Kidney epithelial cell (primary cell): Measurements from ENCODE around the gene RCAN2. TPM values are rescaled to one million over a fixed set of nuclear protein-coding genes. Genes with fewer than 3 reads are reported as not detected.

Experiments
- DNase-seq: peaks from one replicate; pipeline ENCODE4 v3.0.0-alpha.2; 2010; ENCODE audit warnings: low read depth
- H3K27me3 ChIP-seq: 2 replicates; pipeline ENCODE4 v1.6.0; 2011; ENCODE audit warnings: low read length; ENCODE audit not compliant: control insufficient read depth, insufficient read depth
- H3K36me3 ChIP-seq: 2 replicates; pipeline ENCODE4 v1.5.1; 2011; ENCODE audit warnings: low read length; ENCODE audit not compliant: control insufficient read depth, insufficient read depth
- H3K4me3 ChIP-seq: 2 replicates; pipeline ENCODE4 v1.5.1; 2011; ENCODE audit warnings: low read depth, mild to moderate bottlenecking, control low read depth, low read length
- CTCF ChIP-seq: IDR thresholded peaks from 2 replicates; pipeline ENCODE4 v1.5.1; 2011; ENCODE audit warnings: mild to moderate bottlenecking, moderate library complexity, low read length, control low read depth, inconsistent platforms; ENCODE audit not compliant: insufficient read depth, poor library complexity, severe bottlenecking
- total RNA-seq: library from RNA; depleted of rRNA; stranded (reverse); fragments of >200 nt; gene quantifications from 2 replicates; pipeline ENCODE4 v1.2.3, GENCODE V29; 2015

RCAN2 gene
- total RNA-seq, 1 donor from 2014 or later, result 6.2 TPM

- no peak for DNase-seq
- no peak for TF ChIP-seq CTCF
- no peaks in the 10 kb centered on the region for H3K36me3 ChIP-seq
These were observed 68.6 kb downstream of the RCAN2 start for GRCh38 chr6:46422619-46423018.

GRCh38 chr6:46421939-46422338 is 69.3 kb downstream of the RCAN2 start:
- no peak for DNase-seq
- Histone ChIP-seq H3K27me3 (no peaks in the 10 kb centered on the region), H3K36me3 (no peaks in the 10 kb centered on the region), H3K4me3 (no peak overlapping the region)
- TF ChIP-seq CTCF, result no peak

More at GRCh38 chr6:46422619-46423018, 68.6 kb downstream of the RCAN2 start:
- H3K27me3 ChIP-seq, result no peaks in the 10 kb centered on the region
- H3K4me3 ChIP-seq, result no peak overlapping the region

GRCh38 chr6:46420921-46421638 is 70.2 kb downstream of the RCAN2 start:
- TF ChIP-seq CTCF, result no peak
- no peaks in the 10 kb centered on the region for H3K36me3 ChIP-seq
- DNase-seq, result no peak

GRCh38 chr6:46419576-46420002 is 71.7 kb downstream of the RCAN2 start:
- DNase-seq, result peak; percentile 26
- Histone ChIP-seq H3K36me3 (no peaks in the 10 kb centered on the region), H3K27me3 (no peaks in the 10 kb centered on the region), H3K4me3 (no peak overlapping the region)
- TF ChIP-seq CTCF, result peak; percentile 70

More at GRCh38 chr6:46420921-46421638, 70.2 kb downstream of the RCAN2 start:
- Histone ChIP-seq H3K27me3 (no peaks in the 10 kb centered on the region), H3K4me3 (no peak overlapping the region)

GRCh38 chr6:46414398-46414797 is 76.9 kb downstream of the RCAN2 start:
- H3K36me3 ChIP-seq, result no peaks in the 10 kb centered on the region
- TF ChIP-seq CTCF, result no peak
- no peak for DNase-seq
- no peak overlapping the region for H3K4me3 ChIP-seq
- H3K27me3 ChIP-seq, result no peaks in the 10 kb centered on the region

GRCh38 chr6:46412662-46413061 is 78.6 kb downstream of the RCAN2 start:
- Histone ChIP-seq H3K4me3 (no peak overlapping the region), H3K27me3 (no peaks in the 10 kb centered on the region), H3K36me3 (no peaks in the 10 kb centered on the region)
- no peak for TF ChIP-seq CTCF
- no peak for DNase-seq
